H1 (cell line): ENCODE measurements around the gene ATG5. TPM values are rescaled to one million over a fixed set of nuclear protein-coding genes. Genes with fewer than 3 reads are reported as not detected.

Experiments
- CTCF ChIA-PET: fragments of 300-600 bp; sonication (Branson Sonifier 250); formaldehyde crosslinking; loops from one replicate; lab custom pipeline; 2021; ENCODE audit not compliant: partially characterized antibody; lab: Charles Lee
- POLR2A ChIA-PET: fragments of 300-600 bp; sonication (Branson Sonifier 250); formaldehyde crosslinking; loops from one replicate; lab custom pipeline; 2021; ENCODE audit warnings: inconsistent platforms; ENCODE audit not compliant: partially characterized antibody; lab: Charles Lee
- DNase-seq, 2 experiments: peaks; one replicate each; pipeline versions ENCODE4 v3.0.0 to v3.0.0-alpha.2; 2010 to 2022; ENCODE audit warnings: low spot score in 2 of 2, low read depth in 1 of 2, mixed read lengths in 1 of 2
- FAIRE-seq: peaks from 2 replicates; lab custom pipeline; 2011; peaks lifted over from hg19 to GRCh38; lab: Jason Lieb, UNC
- H2AFZ ChIP-seq: 2 replicates; pipeline ENCODE4 v1.8.1; 2012; ENCODE audit warnings: low read length, inconsistent platforms
- H2AK5ac ChIP-seq: 2 replicates; pipeline ENCODE4 v1.6.1; 2013; ENCODE audit warnings: low read depth, low read length
- H2BK120ac ChIP-seq: replicated peaks from 2 replicates; pipeline ENCODE3; 2013; ENCODE audit warnings: low read depth, low read length, inconsistent platforms
- H2BK12ac ChIP-seq: 2 replicates; pipeline ENCODE4 v1.6.1; 2013; ENCODE audit warnings: low read depth, low read length
- H2BK15ac ChIP-seq: 2 replicates; pipeline ENCODE4 v1.6.1; 2013; ENCODE audit warnings: low read length
- H2BK20ac ChIP-seq: 2 replicates; pipeline ENCODE4 v1.6.1; 2013; ENCODE audit warnings: low read length
- H2BK5ac ChIP-seq: 2 replicates; pipeline ENCODE4 v1.6.1; 2013; ENCODE audit warnings: low read depth, low read length
- H3K14ac ChIP-seq: 2 replicates; pipeline ENCODE4 v1.6.1; 2013; ENCODE audit warnings: inconsistent platforms; ENCODE audit not compliant: insufficient read length
- H3K18ac ChIP-seq: 2 replicates; pipeline ENCODE4 v1.6.1; 2013; ENCODE audit warnings: low read length; ENCODE audit errors: extremely low read depth
- H3K23ac ChIP-seq: 2 replicates; pipeline ENCODE4 v1.6.1; 2013; ENCODE audit warnings: inconsistent platforms; ENCODE audit not compliant: insufficient read length
- H3K23me2 ChIP-seq: 2 replicates; pipeline ENCODE4 v1.6.1; 2013; ENCODE audit warnings: low read depth, low read length
- H3K27ac ChIP-seq: 2 replicates; pipeline ENCODE4 v1.6.1; 2011; ENCODE audit warnings: low read depth, low read length, inconsistent platforms
- H3K27me3 ChIP-seq, 4 experiments: replicated peaks in 1 of 4; 1 replicate in 1 of 4; 2 replicates in 3 of 4; pipeline versions ENCODE4 v1.6.1 to v1.8.1; 2011 to 2013; ENCODE audit warnings: low read length in 3 of 4, mild to moderate bottlenecking in 3 of 4, inconsistent platforms in 2 of 4, mixed read lengths in 2 of 4, moderate library complexity in 1 of 4; ENCODE audit not compliant: control insufficient read depth in 3 of 4, insufficient read depth in 3 of 4; ENCODE audit errors: extremely low read depth in 1 of 4
- H3K36me3 ChIP-seq, 4 experiments: 2 replicates each; pipeline versions ENCODE4 v1.6.1 to v1.8.1; 2011 to 2013; ENCODE audit warnings: mild to moderate bottlenecking in 4 of 4, low read length in 3 of 4, moderate library complexity in 2 of 4, control low read depth in 1 of 4, inconsistent platforms in 1 of 4; ENCODE audit not compliant: insufficient read depth in 4 of 4, control insufficient read depth in 2 of 4
- H3K4ac ChIP-seq: replicated peaks from 2 replicates; pipeline ENCODE3; 2013; ENCODE audit warnings: low read length, low read depth, mixed read lengths, inconsistent platforms; ENCODE audit not compliant: insufficient read length
- H3K4me1 ChIP-seq, 4 experiments: replicated peaks in 1 of 4; 1 replicate in 1 of 4; 2 replicates in 3 of 4; pipeline versions ENCODE4 v1.6.1 to v1.8.1; 2011 to 2013; ENCODE audit warnings: low read length in 3 of 4, inconsistent platforms in 2 of 4, mixed read lengths in 1 of 4; ENCODE audit not compliant: insufficient read depth in 4 of 4, control insufficient read depth in 3 of 4
- H3K4me2 ChIP-seq, 2 experiments: 2 replicates each; pipeline versions ENCODE4 v1.6.1 to v1.8.1; 2011 to 2013; ENCODE audit warnings: low read depth in 2 of 2, low read length in 2 of 2, control low read depth in 1 of 2, inconsistent platforms in 1 of 2, mild to moderate bottlenecking in 1 of 2; ENCODE audit not compliant: insufficient read depth in 1 of 2
- H3K4me3 ChIP-seq, 4 experiments: fragments of 200-600, 300-600 bp in 1 of 4; sonication (generic), shearing (Covaris generic), sonication (Bioruptor Twin) in 1 of 4; 2 replicates each; pipeline versions ENCODE4 v1.5.1 to v1.8.1; 2011 to 2016; ENCODE audit warnings: low read length in 4 of 4, low read depth in 3 of 4, control low read depth in 2 of 4, inconsistent platforms in 2 of 4, mild to moderate bottlenecking in 2 of 4, mixed read lengths in 1 of 4, moderate library complexity in 1 of 4; ENCODE audit not compliant: insufficient read depth in 2 of 4; ENCODE audit errors: extremely low read depth in 1 of 4
- H3K56ac ChIP-seq: replicated peaks from 2 replicates; pipeline ENCODE3; 2013; ENCODE audit warnings: low read depth, mild to moderate bottlenecking, mixed read lengths, low read length, inconsistent platforms; ENCODE audit not compliant: insufficient read length
- H3K79me1 ChIP-seq: 2 replicates; pipeline ENCODE4 v1.6.1; 2013; ENCODE audit warnings: low read depth, low read length, control low read depth
- H3K79me2 ChIP-seq, 2 experiments: 2 replicates each; pipeline versions ENCODE4 v1.6.1 to v1.8.1; 2012 to 2013; ENCODE audit warnings: low read length in 2 of 2, mild to moderate bottlenecking in 2 of 2, inconsistent platforms in 1 of 2; ENCODE audit not compliant: insufficient read depth in 2 of 2, control insufficient read depth in 1 of 2
- H3K9ac ChIP-seq, 4 experiments: replicated peaks in 1 of 4; 1 replicate in 1 of 4; 2 replicates in 3 of 4; pipeline versions ENCODE4 v1.6.1 to v1.8.1; 2011 to 2013; ENCODE audit warnings: low read depth in 3 of 4, low read length in 3 of 4, control low read depth in 2 of 4, mild to moderate bottlenecking in 2 of 4, moderate library complexity in 2 of 4, inconsistent platforms in 1 of 4; ENCODE audit errors: extremely low read depth in 1 of 4
- H3K9me3 ChIP-seq, 2 experiments: 2 replicates each; pipeline versions ENCODE4 v1.6.1 to v1.8.1; 2012 to 2013; ENCODE audit warnings: mild to moderate bottlenecking in 2 of 2, moderate library complexity in 2 of 2, control low read depth in 1 of 2, inconsistent platforms in 1 of 2, low read depth in 1 of 2, low read length in 1 of 2, mixed read lengths in 1 of 2; ENCODE audit not compliant: insufficient read depth in 2 of 2
- H4K20me1 ChIP-seq, 2 experiments: replicated peaks in 1 of 2; 2 replicates each; pipeline versions ENCODE3 to v1.8.1; 2011 to 2013; ENCODE audit warnings: inconsistent platforms in 2 of 2, low read length in 2 of 2, mild to moderate bottlenecking in 1 of 2; ENCODE audit not compliant: insufficient read depth in 2 of 2, control insufficient read depth in 1 of 2
- H4K5ac ChIP-seq: 2 replicates; pipeline ENCODE4 v1.6.1; 2013; ENCODE audit warnings: low read length, low read depth, mixed read lengths, inconsistent platforms; ENCODE audit not compliant: insufficient read length
- H4K8ac ChIP-seq: 2 replicates; pipeline ENCODE4 v1.8.0; 2013; ENCODE audit warnings: mild to moderate bottlenecking, moderate library complexity, low read length, inconsistent platforms; ENCODE audit not compliant: insufficient read depth; ENCODE audit errors: extremely low read depth
- H4K91ac ChIP-seq: replicated peaks from 2 replicates; pipeline ENCODE3; 2013; ENCODE audit warnings: low read length, mixed read lengths, inconsistent platforms; ENCODE audit not compliant: insufficient read length
- BACH1 ChIP-seq: IDR thresholded peaks from 2 replicates; pipeline ENCODE4 v1.6.1; 2012; ENCODE audit warnings: low read length, improper control_type of control experiment
- BRCA1 ChIP-seq: IDR thresholded peaks from 2 replicates; pipeline ENCODE4 v1.6.1; 2012; ENCODE audit warnings: low read depth, low read length, improper control_type of control experiment
- EGR1 ChIP-seq: IDR thresholded peaks from 2 replicates; pipeline ENCODE4 v1.6.1; 2011; ENCODE audit warnings: low read depth, low read length, borderline replicate concordance
- FOSL1 ChIP-seq: IDR thresholded peaks from 2 replicates; pipeline ENCODE4 v1.6.1; 2011; ENCODE audit warnings: mild to moderate bottlenecking, low read depth, low read length, moderate library complexity; ENCODE audit not compliant: insufficient read depth
- GTF2F1 ChIP-seq: IDR thresholded peaks from 2 replicates; pipeline ENCODE4 v1.6.1; 2012; ENCODE audit warnings: low read depth, low read length, improper control_type of control experiment, borderline replicate concordance
- NANOG ChIP-seq: IDR thresholded peaks from 2 replicates; pipeline ENCODE4 v1.6.1; 2011; ENCODE audit warnings: low read length, low read depth, mild to moderate bottlenecking, inconsistent platforms; ENCODE audit not compliant: insufficient read depth, poor library complexity, severe bottlenecking
- POU5F1 ChIP-seq: IDR thresholded peaks from 2 replicates; pipeline ENCODE4 v1.6.1; 2011; ENCODE audit warnings: low read depth, mild to moderate bottlenecking, low read length, moderate library complexity
- RFX5 ChIP-seq: IDR thresholded peaks from 2 replicates; pipeline ENCODE4 v1.6.1; 2011; ENCODE audit warnings: low read depth, low read length, improper control_type of control experiment, borderline replicate concordance
- SIRT6 ChIP-seq: IDR thresholded peaks from one replicate; pipeline ENCODE4 v1.7.1; 2012; ENCODE audit warnings: low read length, inconsistent platforms
- SP4 ChIP-seq: IDR thresholded peaks from 2 replicates; pipeline ENCODE4 v1.6.1; 2012; ENCODE audit warnings: low read length, inconsistent platforms
- USF2 ChIP-seq: IDR thresholded peaks from 2 replicates; pipeline ENCODE4 v1.6.1; 2011; ENCODE audit warnings: low read length, improper control_type of control experiment
- WGBS, 2 experiments: shearing (Covaris generic) in 1 of 2; methylation state at CpG; one replicate each; pipeline versions ENCODE4 v1.1.6 to v1.1.7; 2013 to 2015; ENCODE audit warnings: low lambda C conversion rate in 2 of 2, mixed read lengths in 2 of 2, inconsistent platforms in 1 of 2, low coverage in 1 of 2, missing lambda C conversion rate in 1 of 2; ENCODE audit not compliant: insufficient replicate concordance in 2 of 2, insufficient coverage in 1 of 2, insufficient read length in 1 of 2; ENCODE audit errors: extremely low coverage in 1 of 2, missing lambda C conversion rate in 1 of 2; 5-methylcytosine and 5-hydroxymethylcytosine counted together
- polyA plus RNA-seq, 7 experiments: library from polyadenylated mRNA; depleted of rRNA in 3 of 7; stranded (reverse) in 5 of 7; unstranded in 2 of 7; fragments of >200 nt in 5 of 7; fragments of 200-250 nt in 2 of 7; gene quantifications; 1 replicate in 5 of 7; 2 replicates in 1 of 7; 4 replicates in 1 of 7; pipeline versions ENCODE4 v1.2.1 to v1.2.3, GENCODE V29; 2011 to 2013; ENCODE audit warnings: missing spikeins in 2 of 7, mixed read lengths in 2 of 7
- total RNA-seq: library from RNA; stranded (reverse); fragmentation: NEBNext Ultra II Directional; extraction: Animal tissue kit (Norgen Biotek cat#: 25700); gene quantifications from 2 replicates; pipeline ENCODE4 v1.2.1, GENCODE V29; 2021
- TF ChIP-seq, protein P1 (sequence below): IDR thresholded peaks from 2 replicates; pipeline ENCODE4 v1.6.1; 2012; ENCODE audit warnings: low read length, inconsistent platforms

Gene ATG5
- total and polyA plus RNA-seq, 2 of the 8 experiments (the other 6 are each of a cell fraction or from before 2014, with no cell fraction given) = 18.2 to 39.0 TPM

GRCh38 chr6:106283481-106283880 is 42.1 kb downstream of the ATG5 start:
- no peak overlapping the region for H3K14ac ChIP-seq
- H2BK120ac ChIP-seq = no peak overlapping the region
- FAIRE-seq (no peak), DNase-seq (no peak)
- no peak overlapping the region for H4K8ac ChIP-seq
- H4K91ac ChIP-seq = no peak overlapping the region
- CTCF ChIA-PET = interaction anchor here (1.4 kb wide), 1 partner anchor 10 kb away, joined by 4 read pairs; no protein-coding TSS in a partner anchor
- no peaks in the 10 kb centered on the region for H3K27me3 ChIP-seq
- WGBS, 2 experiments = 92% methylated on average over 10 of the region's 10 CpGs; no CpG with 5 or more reads in 1 of the 2 experiments
- no peak overlapping the region for H3K9ac ChIP-seq
- no peak overlapping the region for H3K23ac ChIP-seq
- H3K79me1 ChIP-seq = peaks cover 3% of the 10 kb centered on the region
- H2BK12ac ChIP-seq = no peak overlapping the region
- no peak overlapping the region for H2BK5ac ChIP-seq
- H3K27ac ChIP-seq = no peak overlapping the region
- no peak overlapping the region for H3K56ac ChIP-seq
- no peak overlapping the region for H2BK20ac ChIP-seq
- H2AK5ac ChIP-seq = no peak overlapping the region
- POLR2A ChIA-PET = interaction anchor here (1.3 kb wide), 1 partner anchor 26 kb away, joined by 3 read pairs; no protein-coding TSS in a partner anchor
- no peaks in the 10 kb centered on the region; a peak in 1 of 7 replicates for H3K4me1 ChIP-seq
- H3K36me3 ChIP-seq = peaks cover 0 to 9% (median 6%) of the 10 kb centered on the region in 4 experiments; a peak in 4 of 8 replicates
- H4K5ac ChIP-seq = no peak overlapping the region
- no peaks in the 10 kb centered on the region for H3K9me3 ChIP-seq
- no peak overlapping the region for H2AFZ ChIP-seq
- peaks cover 3 to 4% of the 10 kb centered on the region in 2 experiments for H4K20me1 ChIP-seq
- no peak overlapping the region for H3K4me2 ChIP-seq
- no peak overlapping the region for H3K18ac ChIP-seq
- H3K23me2 ChIP-seq = no peaks in the 10 kb centered on the region
- no peak overlapping the region for H3K4ac ChIP-seq
- peaks cover 4 to 45% of the 10 kb centered on the region in 2 experiments for H3K79me2 ChIP-seq
- H2BK15ac ChIP-seq = no peak overlapping the region
- H3K4me3 ChIP-seq = no peak overlapping the region
- no peak for TF ChIP-seq GTF2F1
- TF ChIP-seq FOSL1 = no peak
- TF ChIP-seq RFX5 = no peak
- TF ChIP-seq SIRT6 = no peak
- TF ChIP-seq NANOG = no peak
- TF ChIP-seq SP4 = no peak
- TF ChIP-seq, protein P1, sequence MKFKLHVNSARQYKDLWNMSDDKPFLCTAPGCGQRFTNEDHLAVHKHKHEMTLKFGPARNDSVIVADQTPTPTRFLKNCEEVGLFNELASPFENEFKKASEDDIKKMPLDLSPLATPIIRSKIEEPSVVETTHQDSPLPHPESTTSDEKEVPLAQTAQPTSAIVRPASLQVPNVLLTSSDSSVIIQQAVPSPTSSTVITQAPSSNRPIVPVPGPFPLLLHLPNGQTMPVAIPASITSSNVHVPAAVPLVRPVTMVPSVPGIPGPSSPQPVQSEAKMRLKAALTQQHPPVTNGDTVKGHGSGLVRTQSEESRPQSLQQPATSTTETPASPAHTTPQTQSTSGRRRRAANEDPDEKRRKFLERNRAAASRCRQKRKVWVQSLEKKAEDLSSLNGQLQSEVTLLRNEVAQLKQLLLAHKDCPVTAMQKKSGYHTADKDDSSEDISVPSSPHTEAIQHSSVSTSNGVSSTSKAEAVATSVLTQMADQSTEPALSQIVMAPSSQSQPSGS = no peak
- TF ChIP-seq USF2 = no peak
- no peak for TF ChIP-seq POU5F1
- no peak for TF ChIP-seq EGR1
- no peak for TF ChIP-seq BRCA1
- TF ChIP-seq BACH1 = no peak
